HepG2 (cell line): Measurements from ENCODE around the gene ATE1. TPM values are rescaled to one million over a fixed set of nuclear protein-coding genes. Genes with fewer than 3 reads are reported as not detected.

Experiments
- ATAD3A ChIP-seq: sonication (generic); formaldehyde crosslinking; IDR thresholded peaks from 2 replicates; pipeline ENCODE4 v1.4.0; 2020; ENCODE audit warnings: missing genetic modification reagents
- CBX2 ChIP-seq, 2 experiments: fragments of 200-600 bp in 1 of 2; sonication (generic); formaldehyde crosslinking in 1 of 2; IDR thresholded peaks; 2 replicates each; pipeline versions ENCODE4 v1.7.0 to v1.8.1; 2018 to 2022; ENCODE audit warnings: low read depth in 2 of 2, low read length in 1 of 2, mild to moderate bottlenecking in 1 of 2, missing genetic modification reagents in 1 of 2
- HNRNPK ChIP-seq: fragments of 200-400 bp; formaldehyde crosslinking; IDR thresholded peaks from 2 replicates; pipeline ENCODE4 v1.6.1; 2018; ENCODE audit warnings: low read length, low read depth, moderate library complexity, mild to moderate bottlenecking; ENCODE audit not compliant: poor library complexity, severe bottlenecking
- KDM5B ChIP-seq: sonication (generic); formaldehyde crosslinking; IDR thresholded peaks from 2 replicates; pipeline ENCODE4 v1.4.0; 2020; ENCODE audit warnings: missing genetic modification reagents, mild to moderate bottlenecking, borderline replicate concordance
- PAWR ChIP-seq: sonication (generic); formaldehyde crosslinking; IDR thresholded peaks from 2 replicates; pipeline ENCODE4 v1.4.0; 2020; ENCODE audit warnings: missing genetic modification reagents, mild to moderate bottlenecking, borderline replicate concordance
- PITX1 ChIP-seq: sonication (generic); formaldehyde crosslinking; IDR thresholded peaks from 2 replicates; pipeline ENCODE4 v1.5.1; 2020; ENCODE audit warnings: mild to moderate bottlenecking, missing genetic modification reagents
- RAD51 ChIP-seq: fragments of 450-650 bp; IDR thresholded peaks from 2 replicates; pipeline ENCODE4 v1.6.1; 2016; ENCODE audit warnings: borderline replicate concordance
- SPEN ChIP-seq: sonication (generic); formaldehyde crosslinking; IDR thresholded peaks from 2 replicates; pipeline ENCODE4 v1.5.1; 2020; ENCODE audit warnings: low read depth, mild to moderate bottlenecking, missing genetic modification reagents
- ZNF569 ChIP-seq: sonication (generic); formaldehyde crosslinking; IDR thresholded peaks from 2 replicates; pipeline ENCODE4 v1.5.0; 2020; ENCODE audit warnings: mild to moderate bottlenecking, missing genetic modification reagents, moderate library complexity, borderline replicate concordance
- ZNF570 ChIP-seq: sonication (generic); formaldehyde crosslinking; IDR thresholded peaks from 2 replicates; pipeline ENCODE4 v1.4.0; 2020; ENCODE audit warnings: mild to moderate bottlenecking, missing genetic modification reagents, borderline replicate concordance
- ZNF652 ChIP-seq: IDR thresholded peaks from 2 replicates; pipeline ENCODE4 v1.6.1; 2016; ENCODE audit warnings: low read depth, borderline replicate concordance
- ZNF724P ChIP-seq: sonication (generic); formaldehyde crosslinking; IDR thresholded peaks from 2 replicates; pipeline ENCODE4 v1.8.0; 2022; ENCODE audit warnings: missing genetic modification reagents, borderline replicate concordance
- polyA plus RNA-seq, 8 experiments: library from polyadenylated mRNA; depleted of rRNA in 3 of 8; stranded (reverse) in 7 of 8; unstranded in 1 of 8; fragments of >200 nt; fragmentation: Illumina TruSeq in 4 of 8; extraction: Trizol in 4 of 8; gene quantifications; 2 replicates each; pipeline versions ENCODE4 v1.2.1 to v1.2.3, GENCODE V29; 2011 to 2016; ENCODE audit warnings: low read depth in 4 of 8, missing spikeins in 1 of 8, mixed read lengths in 1 of 8; ENCODE audit not compliant: insufficient read depth in 1 of 8
- total RNA-seq, 5 experiments: library from RNA; depleted of rRNA; stranded (reverse); fragments of >200 nt; fragmentation: Illumina TruSeq; extraction: Trizol; gene quantifications; 2 replicates each; pipeline ENCODE4 v1.2.3, GENCODE V29; 2016; ENCODE audit warnings: low read depth in 1 of 5
- TF ChIP-seq, protein P1 (sequence below): sonication (generic); formaldehyde crosslinking; IDR thresholded peaks from 2 replicates; pipeline ENCODE4 v1.4.0; 2020; ENCODE audit warnings: missing genetic modification reagents
- TF ChIP-seq, protein P2 (sequence below), 2 experiments: IDR thresholded peaks; 2 replicates each; pipeline ENCODE4 v1.6.1; 2011 to 2012; ENCODE audit warnings: low read length in 2 of 2, borderline replicate concordance in 1 of 2, low read depth in 1 of 2, mild to moderate bottlenecking in 1 of 2, moderate library complexity in 1 of 2
- TF ChIP-seq, protein P3 (sequence below): sonication (generic); formaldehyde crosslinking; IDR thresholded peaks from 2 replicates; pipeline ENCODE4 v1.5.0; 2020; ENCODE audit warnings: missing genetic modification reagents
- TF ChIP-seq, protein P4 (sequence below): sonication (generic); formaldehyde crosslinking; conservative IDR thresholded peaks from 2 replicates; pipeline ENCODE4 v1.8.0; 2022; ENCODE audit warnings: low read depth, missing genetic modification reagents
- TF ChIP-seq, protein P5 (sequence below): sonication (generic); formaldehyde crosslinking; IDR thresholded peaks from 2 replicates; pipeline ENCODE4 v1.5.0; 2020; ENCODE audit warnings: missing genetic modification reagents
- TF ChIP-seq, protein P6 (sequence below): sonication (generic); formaldehyde crosslinking; IDR thresholded peaks from 2 replicates; pipeline ENCODE4 v1.5.1; 2020; ENCODE audit warnings: mild to moderate bottlenecking, missing genetic modification reagents, moderate library complexity

The ATE1 gene
- total and polyA plus RNA-seq, 2 of the 13 experiments (the other 11 are each of a cell fraction or from before 2014, with no cell fraction given): 17.5 to 42.2 TPM

DNA sequence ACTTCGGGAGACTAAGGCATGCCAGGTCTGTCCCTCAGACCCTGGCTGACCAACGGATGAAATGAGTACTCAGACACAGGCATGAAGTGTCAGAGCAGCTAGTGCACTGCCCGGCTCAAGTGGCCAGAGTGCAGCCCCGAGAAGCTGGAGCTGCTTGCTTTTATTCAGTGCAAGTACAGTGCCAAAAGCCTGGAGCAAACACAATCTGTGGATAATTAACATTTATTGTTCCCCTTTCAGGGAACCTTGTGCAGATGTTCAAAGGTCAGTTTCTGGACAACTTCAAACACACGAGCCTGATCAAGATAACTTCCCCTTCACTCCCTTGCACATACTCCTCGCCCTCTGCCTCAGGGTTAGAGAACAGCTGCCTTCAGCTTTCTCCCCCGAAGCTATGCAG, 7.9 kb upstream of the ATE1 start (continued):
- TF ChIP-seq, protein P1, sequence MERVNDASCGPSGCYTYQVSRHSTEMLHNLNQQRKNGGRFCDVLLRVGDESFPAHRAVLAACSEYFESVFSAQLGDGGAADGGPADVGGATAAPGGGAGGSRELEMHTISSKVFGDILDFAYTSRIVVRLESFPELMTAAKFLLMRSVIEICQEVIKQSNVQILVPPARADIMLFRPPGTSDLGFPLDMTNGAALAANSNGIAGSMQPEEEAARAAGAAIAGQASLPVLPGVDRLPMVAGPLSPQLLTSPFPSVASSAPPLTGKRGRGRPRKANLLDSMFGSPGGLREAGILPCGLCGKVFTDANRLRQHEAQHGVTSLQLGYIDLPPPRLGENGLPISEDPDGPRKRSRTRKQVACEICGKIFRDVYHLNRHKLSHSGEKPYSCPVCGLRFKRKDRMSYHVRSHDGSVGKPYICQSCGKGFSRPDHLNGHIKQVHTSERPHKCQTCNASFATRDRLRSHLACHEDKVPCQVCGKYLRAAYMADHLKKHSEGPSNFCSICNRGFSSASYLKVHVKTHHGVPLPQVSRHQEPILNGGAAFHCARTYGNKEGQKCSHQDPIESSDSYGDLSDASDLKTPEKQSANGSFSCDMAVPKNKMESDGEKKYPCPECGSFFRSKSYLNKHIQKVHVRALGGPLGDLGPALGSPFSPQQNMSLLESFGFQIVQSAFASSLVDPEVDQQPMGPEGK (CRISPR knock-in tag): peak; percentile 31; the same call in 1 of the 2 replicates
- TF ChIP-seq CBX2 (IDR thresholded peaks at IDR 0.05; ENCODE audit: low read depth, low read length) (no peak), CBX2 (CRISPR knock-in tag; IDR thresholded peaks at IDR 0.05; ENCODE audit: low read depth) (no peak), PITX1 (CRISPR knock-in tag) (peak; percentile 74), ZNF652 (no peak), ZNF569 (no peak), KDM5B (CRISPR knock-in tag) (peak; percentile 80; the same call in 1 of the 2 replicates), ATAD3A (CRISPR knock-in tag) (no peak), ZNF724P (CRISPR knock-in tag) (no peak), RAD51 (no peak), HNRNPK (no peak), PAWR (CRISPR knock-in tag) (no peak), SPEN (CRISPR knock-in tag) (no peak), ZNF570 (no peak)
- TF ChIP-seq, protein P2, sequence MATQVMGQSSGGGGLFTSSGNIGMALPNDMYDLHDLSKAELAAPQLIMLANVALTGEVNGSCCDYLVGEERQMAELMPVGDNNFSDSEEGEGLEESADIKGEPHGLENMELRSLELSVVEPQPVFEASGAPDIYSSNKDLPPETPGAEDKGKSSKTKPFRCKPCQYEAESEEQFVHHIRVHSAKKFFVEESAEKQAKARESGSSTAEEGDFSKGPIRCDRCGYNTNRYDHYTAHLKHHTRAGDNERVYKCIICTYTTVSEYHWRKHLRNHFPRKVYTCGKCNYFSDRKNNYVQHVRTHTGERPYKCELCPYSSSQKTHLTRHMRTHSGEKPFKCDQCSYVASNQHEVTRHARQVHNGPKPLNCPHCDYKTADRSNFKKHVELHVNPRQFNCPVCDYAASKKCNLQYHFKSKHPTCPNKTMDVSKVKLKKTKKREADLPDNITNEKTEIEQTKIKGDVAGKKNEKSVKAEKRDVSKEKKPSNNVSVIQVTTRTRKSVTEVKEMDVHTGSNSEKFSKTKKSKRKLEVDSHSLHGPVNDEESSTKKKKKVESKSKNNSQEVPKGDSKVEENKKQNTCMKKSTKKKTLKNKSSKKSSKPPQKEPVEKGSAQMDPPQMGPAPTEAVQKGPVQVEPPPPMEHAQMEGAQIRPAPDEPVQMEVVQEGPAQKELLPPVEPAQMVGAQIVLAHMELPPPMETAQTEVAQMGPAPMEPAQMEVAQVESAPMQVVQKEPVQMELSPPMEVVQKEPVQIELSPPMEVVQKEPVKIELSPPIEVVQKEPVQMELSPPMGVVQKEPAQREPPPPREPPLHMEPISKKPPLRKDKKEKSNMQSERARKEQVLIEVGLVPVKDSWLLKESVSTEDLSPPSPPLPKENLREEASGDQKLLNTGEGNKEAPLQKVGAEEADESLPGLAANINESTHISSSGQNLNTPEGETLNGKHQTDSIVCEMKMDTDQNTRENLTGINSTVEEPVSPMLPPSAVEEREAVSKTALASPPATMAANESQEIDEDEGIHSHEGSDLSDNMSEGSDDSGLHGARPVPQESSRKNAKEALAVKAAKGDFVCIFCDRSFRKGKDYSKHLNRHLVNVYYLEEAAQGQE (IDR thresholded peaks at IDR 0.05; ENCODE audit: borderline replicate concordance in 1 of 2, low read depth in 1 of 2, low read length in 2 of 2): peak in 1 of 2 experiments; percentile 28; a peak in 1 of 4 replicates
- TF ChIP-seq, protein P3, sequence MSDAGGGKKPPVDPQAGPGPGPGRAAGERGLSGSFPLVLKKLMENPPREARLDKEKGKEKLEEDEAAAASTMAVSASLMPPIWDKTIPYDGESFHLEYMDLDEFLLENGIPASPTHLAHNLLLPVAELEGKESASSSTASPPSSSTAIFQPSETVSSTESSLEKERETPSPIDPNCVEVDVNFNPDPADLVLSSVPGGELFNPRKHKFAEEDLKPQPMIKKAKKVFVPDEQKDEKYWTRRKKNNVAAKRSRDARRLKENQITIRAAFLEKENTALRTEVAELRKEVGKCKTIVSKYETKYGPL (CRISPR knock-in tag): no peak
- TF ChIP-seq, protein P4, sequence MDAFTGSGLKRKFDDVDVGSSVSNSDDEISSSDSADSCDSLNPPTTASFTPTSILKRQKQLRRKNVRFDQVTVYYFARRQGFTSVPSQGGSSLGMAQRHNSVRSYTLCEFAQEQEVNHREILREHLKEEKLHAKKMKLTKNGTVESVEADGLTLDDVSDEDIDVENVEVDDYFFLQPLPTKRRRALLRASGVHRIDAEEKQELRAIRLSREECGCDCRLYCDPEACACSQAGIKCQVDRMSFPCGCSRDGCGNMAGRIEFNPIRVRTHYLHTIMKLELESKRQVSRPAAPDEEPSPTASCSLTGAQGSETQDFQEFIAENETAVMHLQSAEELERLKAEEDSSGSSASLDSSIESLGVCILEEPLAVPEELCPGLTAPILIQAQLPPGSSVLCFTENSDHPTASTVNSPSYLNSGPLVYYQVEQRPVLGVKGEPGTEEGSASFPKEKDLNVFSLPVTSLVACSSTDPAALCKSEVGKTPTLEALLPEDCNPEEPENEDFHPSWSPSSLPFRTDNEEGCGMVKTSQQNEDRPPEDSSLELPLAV: no peak
- TF ChIP-seq, protein P5, sequence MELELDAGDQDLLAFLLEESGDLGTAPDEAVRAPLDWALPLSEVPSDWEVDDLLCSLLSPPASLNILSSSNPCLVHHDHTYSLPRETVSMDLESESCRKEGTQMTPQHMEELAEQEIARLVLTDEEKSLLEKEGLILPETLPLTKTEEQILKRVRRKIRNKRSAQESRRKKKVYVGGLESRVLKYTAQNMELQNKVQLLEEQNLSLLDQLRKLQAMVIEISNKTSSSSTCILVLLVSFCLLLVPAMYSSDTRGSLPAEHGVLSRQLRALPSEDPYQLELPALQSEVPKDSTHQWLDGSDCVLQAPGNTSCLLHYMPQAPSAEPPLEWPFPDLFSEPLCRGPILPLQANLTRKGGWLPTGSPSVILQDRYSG (CRISPR knock-in tag): no peak
- TF ChIP-seq, protein P6, sequence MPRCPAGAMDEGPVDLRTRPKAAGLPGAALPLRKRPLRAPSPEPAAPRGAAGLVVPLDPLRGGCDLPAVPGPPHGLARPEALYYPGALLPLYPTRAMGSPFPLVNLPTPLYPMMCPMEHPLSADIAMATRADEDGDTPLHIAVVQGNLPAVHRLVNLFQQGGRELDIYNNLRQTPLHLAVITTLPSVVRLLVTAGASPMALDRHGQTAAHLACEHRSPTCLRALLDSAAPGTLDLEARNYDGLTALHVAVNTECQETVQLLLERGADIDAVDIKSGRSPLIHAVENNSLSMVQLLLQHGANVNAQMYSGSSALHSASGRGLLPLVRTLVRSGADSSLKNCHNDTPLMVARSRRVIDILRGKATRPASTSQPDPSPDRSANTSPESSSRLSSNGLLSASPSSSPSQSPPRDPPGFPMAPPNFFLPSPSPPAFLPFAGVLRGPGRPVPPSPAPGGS: no peak
